Non-pigmented ciliary epithelial cell (primary cell): Measurements from ENCODE around the gene RHOT2.
A peak's percentile ranks its signal among the peaks of the same experiment; 100 is the strongest.

ENCODE experiments used
- DNase-seq: peaks from one replicate; pipeline ENCODE4 v3.0.0-alpha.2; 2010; ENCODE audit warnings: low read depth

The RHOT2 gene

DNA sequence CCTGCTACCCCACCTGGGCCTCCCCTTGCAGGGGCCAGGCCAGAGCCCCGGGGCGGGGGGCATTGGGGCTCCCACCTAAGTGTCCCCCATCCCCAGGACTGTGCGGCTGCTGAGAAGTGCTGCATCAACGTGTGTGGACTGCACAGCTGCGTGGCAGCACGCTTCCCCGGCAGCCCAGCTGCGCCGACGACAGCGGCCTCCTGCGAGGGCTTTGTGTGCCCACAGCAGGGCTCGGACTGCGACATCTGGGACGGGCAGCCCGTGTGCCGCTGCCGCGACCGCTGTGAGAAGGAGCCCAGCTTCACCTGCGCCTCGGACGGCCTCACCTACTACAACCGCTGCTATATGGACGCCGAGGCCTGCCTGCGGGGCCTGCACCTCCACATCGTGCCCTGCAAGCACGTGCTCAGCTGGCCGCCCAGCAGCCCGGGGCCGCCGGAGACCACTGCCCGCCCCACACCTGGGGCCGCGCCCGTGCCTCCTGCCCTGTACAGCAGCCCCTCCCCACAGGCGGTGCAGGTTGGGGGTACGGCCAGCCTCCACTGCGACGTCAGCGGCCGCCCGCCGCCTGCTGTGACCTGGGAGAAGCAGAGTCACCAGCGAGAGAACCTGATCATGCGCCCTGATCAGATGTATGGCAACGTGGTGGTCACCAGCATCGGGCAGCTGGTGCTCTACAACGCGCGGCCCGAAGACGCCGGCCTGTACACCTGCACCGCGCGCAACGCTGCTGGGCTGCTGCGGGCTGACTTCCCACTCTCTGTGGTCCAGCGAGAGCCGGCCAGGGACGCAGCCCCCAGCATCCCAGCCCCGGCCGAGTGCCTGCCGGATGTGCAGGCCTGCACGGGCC lies 35.2 kb upstream of the RHOT2 start:
- no peak for DNase-seq

GRCh38 chr16:633336-634050 lies 34.4 kb upstream of the RHOT2 start:
- DNase-seq = no peak

- DNase-seq = no peak
These were observed 33.8 kb upstream of the RHOT2 start for GRCh38 chr16:634051-634670.

DNA sequence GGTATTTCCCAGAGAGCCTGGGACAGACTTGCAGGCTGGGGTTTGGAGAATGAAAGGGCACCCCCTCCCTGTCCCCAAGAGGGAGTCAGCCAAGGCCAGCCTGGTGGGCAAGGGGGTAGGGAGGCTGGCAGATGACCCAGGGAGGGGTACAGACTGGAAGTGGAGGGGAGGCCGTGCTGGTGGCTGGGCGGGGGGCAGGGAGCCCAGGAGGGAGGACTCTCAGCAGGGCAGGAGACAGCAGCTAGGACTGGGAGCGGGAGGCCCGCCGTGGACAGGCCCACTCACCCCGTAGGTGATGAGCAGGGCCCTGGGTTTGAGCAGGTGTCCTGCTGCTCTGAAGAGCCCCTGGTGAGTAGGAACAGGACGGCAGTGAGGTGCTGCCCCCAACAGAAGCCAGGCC lies 32.9 kb upstream of the RHOT2 start:
- no peak for DNase-seq

- no peak for DNase-seq
These were observed 32.2 kb upstream of the RHOT2 start for GRCh38 chr16:635573-636205.

GRCh38 chr16:636206-637080 lies 31.5 kb upstream of the RHOT2 start, which contains the start of gene METTL26:
TSS of gene METTL26 (minus strand) at chr16:636305. CDS start at chr16:636290, 15 bp downstream.
- DNase-seq = peak; percentile 68

- DNase-seq = no peak
These were observed 30.6 kb upstream of the RHOT2 start for GRCh38 chr16:637081-638018.

GRCh38 chr16:638034-638543 lies 29.8 kb upstream of the RHOT2 start:
- no peak for DNase-seq

DNA sequence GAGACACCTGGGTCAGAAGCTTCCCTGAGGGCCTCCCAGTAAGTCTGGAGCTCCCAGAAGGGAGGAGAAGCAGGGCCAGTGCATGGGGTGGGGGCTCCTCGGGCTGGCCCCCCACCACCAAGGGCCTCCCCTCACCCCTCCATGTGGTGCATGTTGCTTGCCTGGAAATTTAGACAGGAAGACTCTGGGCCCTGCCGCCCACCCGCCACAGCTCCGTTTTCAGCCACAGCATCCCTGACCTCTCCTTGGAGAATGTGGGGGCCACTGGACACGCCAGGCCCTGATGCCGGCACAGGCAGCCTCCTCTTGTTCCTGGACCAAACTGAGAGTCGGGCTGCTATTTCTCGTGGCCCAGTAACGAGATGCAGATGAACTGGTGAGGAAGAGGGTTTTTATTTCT lies 29.1 kb upstream of the RHOT2 start:
- DNase-seq = no peak

- DNase-seq = no peak
These were observed 27.3 kb upstream of the RHOT2 start for GRCh38 chr16:640614-641013.

DNA sequence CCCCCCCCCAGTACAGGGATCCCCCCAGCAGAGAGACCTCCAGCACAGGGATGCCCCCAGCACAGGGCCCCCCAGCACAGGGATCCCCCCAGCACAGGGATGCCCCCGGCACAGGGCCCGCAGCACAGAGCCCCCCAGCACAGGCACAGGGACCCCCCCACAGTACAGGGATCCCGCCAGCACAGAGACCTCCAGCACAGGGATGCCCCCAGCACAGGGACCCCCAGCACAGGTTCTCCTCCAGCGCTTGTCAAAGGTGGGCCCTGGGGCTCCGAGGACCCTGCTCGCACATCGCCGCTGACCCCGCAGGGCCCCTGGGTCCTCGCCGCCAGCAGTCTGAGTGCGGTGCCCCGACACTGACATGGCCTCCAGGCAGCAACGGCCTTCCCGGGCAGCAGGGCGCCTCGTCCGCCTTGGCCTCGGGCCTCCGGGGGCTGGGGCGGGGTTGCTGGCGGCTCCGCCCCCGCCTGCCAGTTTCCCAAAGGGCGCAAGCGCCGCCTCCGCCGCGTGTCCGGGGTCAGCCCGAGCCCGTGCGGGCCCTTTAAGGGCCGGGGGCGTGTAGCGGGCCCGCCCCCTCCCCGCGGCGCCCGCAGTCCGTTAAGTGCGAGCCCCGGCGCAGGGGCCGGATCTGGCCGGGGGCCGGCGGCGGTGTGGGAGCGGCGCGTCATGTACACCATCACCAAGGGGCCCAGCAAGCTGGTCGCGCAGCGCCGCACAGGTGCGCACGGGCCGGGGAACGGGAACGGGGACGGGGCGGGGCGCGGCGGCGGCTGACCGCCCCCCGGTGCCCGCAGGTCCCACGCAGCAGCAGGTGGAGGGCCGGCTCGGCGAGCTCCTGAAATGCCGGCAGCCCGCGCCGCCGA lies 26.4 kb upstream of the RHOT2 start, which contains the start of gene MCRIP2:
MCRIP2 (plus strand) TSS at position 503 of the 863 bp plus-strand sequence; CDS start at position 667, 164 bp downstream.
- no peak for DNase-seq

DNA sequence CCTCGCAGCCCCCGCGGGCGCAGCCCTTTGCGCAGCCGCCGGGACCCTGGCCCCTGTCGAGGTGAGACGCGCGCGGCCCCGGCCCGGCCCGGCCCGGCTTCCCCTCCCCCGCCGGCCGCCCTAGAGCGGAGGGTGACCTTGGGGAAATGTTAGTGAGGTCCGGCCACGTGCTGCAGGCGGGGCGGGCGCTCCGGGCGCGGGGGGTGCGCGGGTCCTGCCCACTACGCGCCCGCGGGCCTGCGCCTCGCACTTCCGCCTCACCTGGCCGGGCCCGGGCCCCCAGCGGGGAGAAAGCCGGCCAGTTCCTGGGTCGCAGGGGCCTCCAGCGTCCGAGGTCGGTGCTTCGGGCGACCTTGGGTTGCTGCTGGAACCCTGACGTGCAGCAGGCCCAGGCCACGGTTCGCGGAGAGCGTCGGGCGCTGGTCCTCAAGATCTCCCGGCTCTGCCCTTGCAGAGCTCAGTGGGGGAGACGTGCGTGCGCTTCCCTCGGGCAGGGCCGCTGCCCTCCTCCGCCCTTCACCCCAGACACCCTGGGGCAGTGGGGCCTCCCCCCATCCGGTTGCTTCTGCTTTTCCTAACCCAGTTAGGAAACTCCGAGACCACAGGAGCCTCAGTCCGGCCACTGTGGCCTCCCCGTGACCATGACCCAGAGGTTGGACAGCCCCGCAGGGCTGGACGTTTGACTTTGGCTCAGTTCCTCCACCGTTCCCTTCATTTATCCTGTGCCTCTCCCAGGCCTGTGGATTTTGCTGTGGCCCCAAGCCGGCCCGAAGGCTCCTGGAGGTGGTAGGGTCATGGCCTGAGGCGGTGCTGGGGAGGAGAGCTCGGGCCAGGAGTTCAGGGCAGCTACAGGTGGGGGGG lies 25.5 kb upstream of the RHOT2 start:
- DNase-seq = no peak

- no peak for DNase-seq
These were observed 24.9 kb upstream of the RHOT2 start for GRCh38 chr16:643050-643368.

DNA sequence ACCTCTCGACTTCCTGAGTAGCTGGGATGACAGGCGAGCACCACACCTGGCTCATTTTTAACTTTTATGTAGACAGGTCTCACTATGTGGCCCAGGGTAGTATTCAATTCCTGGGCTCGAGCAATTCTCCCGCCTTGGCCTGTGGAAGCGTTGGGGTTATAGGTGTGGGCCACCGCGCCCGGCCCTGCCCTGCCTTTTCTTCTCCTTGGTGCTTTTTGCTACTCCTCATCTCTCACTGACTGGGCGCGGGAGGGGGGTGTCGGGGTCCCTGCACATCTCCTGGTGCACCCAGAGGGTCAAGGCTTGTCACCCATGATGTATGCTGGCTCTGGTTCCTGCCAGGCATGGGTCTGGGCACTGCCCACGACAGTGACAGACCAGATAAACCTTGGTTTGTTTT lies 23.4 kb upstream of the RHOT2 start:
- DNase-seq = no peak

DNA sequence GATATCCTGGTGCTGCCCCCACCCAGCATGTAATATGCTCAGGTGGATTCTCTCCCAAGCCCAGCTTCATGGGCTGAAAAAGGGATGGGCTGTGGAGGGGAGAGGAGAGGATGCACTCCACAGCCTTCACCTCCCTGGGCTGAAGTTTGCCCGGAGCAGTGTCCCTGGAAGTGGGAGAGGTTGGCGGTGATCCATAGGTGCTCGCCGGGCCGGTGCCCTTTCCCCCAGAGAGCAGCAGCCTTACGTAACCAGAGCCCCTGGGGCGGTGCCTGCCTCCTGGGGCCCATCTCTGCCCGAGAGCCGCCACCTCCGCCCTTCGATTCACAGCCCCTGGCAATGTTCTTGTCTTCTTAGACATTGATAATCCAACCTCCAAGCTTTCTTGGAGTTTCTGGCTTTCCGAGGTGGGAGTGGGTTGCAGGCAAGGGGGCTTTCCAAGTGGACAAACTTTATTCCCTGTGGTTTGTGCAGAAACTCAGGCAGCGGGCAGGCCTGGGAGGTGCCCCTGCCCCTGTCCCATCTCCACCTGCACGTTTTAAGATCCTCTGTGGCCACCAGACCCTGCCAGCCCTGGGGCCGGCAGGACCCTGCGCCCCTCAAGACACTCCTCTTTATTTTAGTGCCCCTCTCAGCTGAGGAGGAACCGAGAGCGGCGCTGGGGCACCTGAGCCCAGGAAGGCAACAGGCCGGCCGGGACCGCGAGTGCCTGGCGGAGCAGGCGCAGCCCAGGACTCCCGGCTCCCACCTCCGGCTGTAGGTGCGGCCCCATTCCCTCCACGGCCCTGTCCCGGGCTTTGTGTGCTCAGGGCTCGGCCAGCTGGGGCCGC lies 21.9 kb upstream of the RHOT2 start:
- DNase-seq = no peak

- DNase-seq = no peak
These were observed 21.2 kb upstream of the RHOT2 start for GRCh38 chr16:646679-647172.
